ENCODE results near the gene CLNS1A. TPM values are rescaled to one million over a fixed set of nuclear protein-coding genes. Genes with fewer than 3 reads are reported as not detected.
A peak's percentile ranks its signal among the peaks of the same experiment; 100 is the strongest.

The CLNS1A gene
- total and polyA plus RNA-seq, 9 of the 15 experiments (the other 6 are each of a cell fraction or from before 2014, with no cell fraction given) = 146 to 472 (median 345) TPM

- TF ChIP-seq ASH1L (IDR thresholded peaks at IDR 0.05; ENCODE audit: borderline replicate concordance, low read depth, partially characterized antibody) (no peak), PYGO2 (tag; IDR thresholded peaks at IDR 0.05) (no peak), SMAD3 (CRISPR knock-in tag; conservative IDR thresholded peaks at IDR 0.05) (no peak), SMARCA4 (IDR thresholded peaks at IDR 0.05) (peak; percentile 33; the same call in 1 of the 2 replicates), SIRT6 (IDR thresholded peaks at IDR 0.05; ENCODE audit: low read depth, low read length) (no peak), HCFC1 (IDR thresholded peaks at IDR 0.05; ENCODE audit: low read depth, low read length) (no peak), FOSL1 (tag; conservative IDR thresholded peaks at IDR 0.05) (peak; percentile 61), JUND (IDR thresholded peaks at IDR 0.05; ENCODE audit: borderline replicate concordance, low read depth, low read length) (0 out of 2 replicates have a peak, but pooled peaks have one; percentile 54), JUND (tag; IDR thresholded peaks at IDR 0.05; ENCODE audit: borderline replicate concordance, low read depth, low read length) (no peak; the same call in 2 of the 3 replicates), ETS2 (tag; IDR thresholded peaks at IDR 0.05; ENCODE audit: borderline replicate concordance, poor library complexity, severe bottlenecking) (no peak), CAMTA2 (CRISPR knock-in tag; conservative IDR thresholded peaks at IDR 0.05) (no peak)
Measured at GRCh38 chr11:77669848-77670511, 32.4 kb upstream of the CLNS1A start (continued).

- in situ Hi-C loops (cut with MboI) (no loop called here), intact Hi-C loops (cut with micrococcal nuclease) (no loop called here)
- H3K4me1 ChIP-seq (replicated peaks in 1 of 2; ENCODE audit: control insufficient read depth in 2 of 2, insufficient read depth in 2 of 2, low read length in 2 of 2) = no peaks in the 10 kb centered on the region
- H4K20me1 ChIP-seq (replicated peaks; ENCODE audit: control insufficient read depth, insufficient read depth, low read length) = no peaks in the 10 kb centered on the region
- BruUV-seq (replicated peaks) = no TSS peak
- no peak for TF ChIP-seq ZNF239 (CRISPR knock-in tag; IDR thresholded peaks at IDR 0.05)
- no peaks in the 10 kb centered on the region for H3K27me3 ChIP-seq (ENCODE audit: control insufficient read depth in 2 of 2, insufficient read depth in 2 of 2, low read length in 2 of 2)
- H3K9ac ChIP-seq (ENCODE audit: insufficient read depth in 1 of 2, low read depth in 2 of 2, low read length in 2 of 2) = no peak overlapping the region
- no peak overlapping the region for H3K27ac ChIP-seq (ENCODE audit: extremely low read depth, low read depth, low read length)
- no peak for ATAC-seq
- no peaks in the 10 kb centered on the region for H3K9me1 ChIP-seq (ENCODE audit: control insufficient read depth, insufficient read depth, low read length)
- ChIA-PET POLR2A (no interaction called here), CTCF (ENCODE audit: low intra/inter-chr PET ratio) (no interaction called here)
- no peaks in the 10 kb centered on the region for H3K79me2 ChIP-seq (ENCODE audit: control insufficient read depth, insufficient read depth, low read length)
- DNase-seq (ENCODE audit: extremely low read depth in 1 of 4, low spot score in 3 of 4) = no peak
- H3K9me3 ChIP-seq (replicated peaks; ENCODE audit: control insufficient read depth, insufficient read depth, low read depth, low read length) = no peaks in the 10 kb centered on the region
- FAIRE-seq = no peak
- no peak overlapping the region for H3K4me3 ChIP-seq
- no peak overlapping the region for H3K4me2 ChIP-seq (ENCODE audit: insufficient read depth, low read length)
- 78% methylated on average over 3 of the region's 3 CpGs for WGBS (ENCODE audit: insufficient coverage, low coverage, missing lambda C conversion rate)
- H3K36me3 ChIP-seq (ENCODE audit: control insufficient read depth, insufficient read depth, low read length) = peaks cover 73% of the 10 kb centered on the region
- no peak overlapping the region for H2AFZ ChIP-seq (ENCODE audit: low read depth, low read length)
Measured at GRCh38 chr11:77668760-77669159, 31.2 kb upstream of the CLNS1A start.

Data from K562 (cell line).